ENCODE measurements around the gene MAN2B1. TPM values are rescaled to one million over a fixed set of nuclear protein-coding genes. Genes with fewer than 3 reads are reported as not detected.
"Not testable (repeated sequence)": the region's sequence is repeated elsewhere in the genome, so short reads cannot be mapped to it uniquely, and the experiment has no call there.

MAN2B1 gene
- total RNA-seq, 3 donors from 2014 or later (not counting 1 experiment from before 2014, with no cell fraction given): 107 to 118 (median 112) TPM

- TF ChIP-seq CTCF (IDR thresholded peaks at IDR 0.05): no peak
- H3K4me3 ChIP-seq (ENCODE audit: low read length): peak within 1 kb of the TSS; percentile 87
- no peaks in the 10 kb centered on the region for H3K9me3 Mint-ChIP-seq
- ATAC-seq (peak; percentile 74 to 88 (median 78)), DNase-seq (peak; percentile 82 to 99)
- peaks cover 23% of the 10 kb centered on the region for H3K36me3 ChIP-seq (ENCODE audit: control insufficient read depth, insufficient read depth, low read length)
- no peaks in the 10 kb centered on the region for H3K36me3 Mint-ChIP-seq
- peak within 1 kb of the TSS; percentile 93 for H3K27ac ChIP-seq (ENCODE audit: low read length)
- under 1% methylated on average over 68 of the region's 68 CpGs for WGBS (ENCODE audit: insufficient coverage)
- intact Hi-C loops (cut with micrococcal nuclease): loop anchor here (1.0 to 5.0 kb wide), 4 partner anchors 12 to 1085 kb away; partner anchors contain the start of genes FBXW9, TNPO2 and ZNF627
- H3K27me3 Mint-ChIP-seq (ENCODE audit: low read depth in 2 of 2): no peaks in the 10 kb centered on the region
- H3K9me3 ChIP-seq (ENCODE audit: control insufficient read depth, insufficient read depth, low read length): no peaks in the 10 kb centered on the region
- H3K27me3 ChIP-seq (ENCODE audit: control insufficient read depth, insufficient read depth, low read length): no peaks in the 10 kb centered on the region
- H3K4me1 ChIP-seq (ENCODE audit: control insufficient read depth, insufficient read depth, low read length): peaks cover 23% of the 10 kb centered on the region
- H3K4me3 Mint-ChIP-seq: peak within 1 kb of the TSS; percentile 99
- H3K4me1 Mint-ChIP-seq: peaks cover 21 to 27% of the 10 kb centered on the region in 2 donors
- H3K27ac Mint-ChIP-seq: peak within 1 kb of the TSS; percentile 91 to 100
These were observed 14.8 kb upstream of the MAN2B1 start, which contains the start of gene DHPS for GRCh38 chr19:12681074-12681987. Gene DHPS, minus strand, starts transcription at chr19:12681880. Its CDS starts 114 bp downstream, at chr19:12681766.

- no peaks in the 10 kb centered on the region for H3K9me3 Mint-ChIP-seq
These were observed 13.5 kb upstream of the MAN2B1 start for GRCh38 chr19:12680034-12680433.

GRCh38 chr19:12678039-12678438 lies 11.5 kb upstream of the MAN2B1 start:
- not testable (repeated sequence) for DNase-seq; H3K36me3 Mint-ChIP-seq; H3K9me3 ChIP-seq (ENCODE audit: control insufficient read depth, insufficient read depth, low read length); H3K27me3 Mint-ChIP-seq (ENCODE audit: low read depth in 2 of 2); ATAC-seq; H3K27ac ChIP-seq (ENCODE audit: low read length); H3K27me3 ChIP-seq (ENCODE audit: control insufficient read depth, insufficient read depth, low read length); H3K4me3 ChIP-seq (ENCODE audit: low read length); H3K27ac Mint-ChIP-seq; H3K4me3 Mint-ChIP-seq; H3K9me3 Mint-ChIP-seq
- peaks cover 26 to 39% of the 10 kb centered on the region in 2 donors for H3K4me1 Mint-ChIP-seq
- 97% methylated on average over 5 of the region's 5 CpGs for WGBS (ENCODE audit: insufficient coverage)
- intact Hi-C loops (cut with micrococcal nuclease): loop anchor here (10.0 kb wide), 1 partner anchor 117 kb away; the partner anchor contains the start of gene JUNB
- Histone ChIP-seq H3K36me3 (ENCODE audit: control insufficient read depth, insufficient read depth, low read length) (peaks cover 48% of the 10 kb centered on the region), H3K4me1 (ENCODE audit: control insufficient read depth, insufficient read depth, low read length) (peaks cover 23% of the 10 kb centered on the region)

More at GRCh38 chr19:12680034-12680433, 13.5 kb upstream of the MAN2B1 start:
- no peaks in the 10 kb centered on the region for H3K27me3 ChIP-seq (ENCODE audit: control insufficient read depth, insufficient read depth, low read length)
- no peak for TF ChIP-seq CTCF (IDR thresholded peaks at IDR 0.05)
- H3K27ac ChIP-seq (ENCODE audit: low read length): no peak overlapping the region
- DNase-seq: no peak
- ATAC-seq: no peak
- H3K4me3 Mint-ChIP-seq: peak overlapping the region; percentile 42
- 96% methylated on average over 9 of the region's 9 CpGs for WGBS (ENCODE audit: insufficient coverage)
- intact Hi-C loops (cut with micrococcal nuclease): loop anchor here (2.0 to 5.0 kb wide), 2 partner anchors 42 to 1083 kb away; partner anchors contain the start of genes TNPO2 and ZNF627
- H3K27me3 Mint-ChIP-seq (ENCODE audit: low read depth in 2 of 2): no peaks in the 10 kb centered on the region
- peaks cover 23% of the 10 kb centered on the region for H3K4me1 ChIP-seq (ENCODE audit: control insufficient read depth, insufficient read depth, low read length)
- H3K36me3 ChIP-seq (ENCODE audit: control insufficient read depth, insufficient read depth, low read length): peaks cover 36% of the 10 kb centered on the region
- no peak overlapping the region for H3K4me3 ChIP-seq (ENCODE audit: low read length)
- H3K4me1 Mint-ChIP-seq: peaks cover 24 to 30% of the 10 kb centered on the region in 2 donors
- no peaks in the 10 kb centered on the region for H3K9me3 ChIP-seq (ENCODE audit: control insufficient read depth, insufficient read depth, low read length)
- H3K27ac Mint-ChIP-seq: no peak overlapping the region
- H3K36me3 Mint-ChIP-seq: no peaks in the 10 kb centered on the region

GRCh38 chr19:12676928-12677327 lies 10.4 kb upstream of the MAN2B1 start:
- Mint-ChIP-seq H3K4me1 (peaks cover 30 to 43% of the 10 kb centered on the region in 2 donors), H3K4me3 (no peak overlapping the region), H3K27me3 (ENCODE audit: low read depth in 2 of 2) (no peaks in the 10 kb centered on the region), H3K9me3 (no peaks in the 10 kb centered on the region), H3K27ac (peak overlapping the region; percentile 60 to 70), H3K36me3 (no peaks in the 10 kb centered on the region)
- no peak for TF ChIP-seq CTCF (IDR thresholded peaks at IDR 0.05)
- DNase-seq (no peak), ATAC-seq (no peak)
- Histone ChIP-seq H3K36me3 (ENCODE audit: control insufficient read depth, insufficient read depth, low read length) (peaks cover 52% of the 10 kb centered on the region), H3K9me3 (ENCODE audit: control insufficient read depth, insufficient read depth, low read length) (no peaks in the 10 kb centered on the region), H3K4me3 (ENCODE audit: low read length) (no peak overlapping the region), H3K27me3 (ENCODE audit: control insufficient read depth, insufficient read depth, low read length) (no peaks in the 10 kb centered on the region), H3K4me1 (ENCODE audit: control insufficient read depth, insufficient read depth, low read length) (peaks cover 18% of the 10 kb centered on the region), H3K27ac (ENCODE audit: low read length) (no peak overlapping the region)
- 95% methylated on average over 10 of the region's 12 CpGs for WGBS (ENCODE audit: insufficient coverage)
- intact Hi-C loops (cut with micrococcal nuclease): loop anchor here (10.0 kb wide), 1 partner anchor 118 kb away; the partner anchor contains the start of gene JUNB
